Fibroblast of mammary gland (primary cell): ENCODE measurements around the gene BCL2.
A peak's percentile ranks its signal among the peaks of the same experiment; 100 is the strongest.

Experiments used
- DNase-seq: peaks from one replicate; pipeline ENCODE4 v3.0.0-alpha.2; 2010; ENCODE audit warnings: low read depth
- H3K4me3 ChIP-seq: 2 replicates; pipeline ENCODE4 v1.5.1; 2011; ENCODE audit warnings: low read depth, mild to moderate bottlenecking, low read length, moderate library complexity; ENCODE audit not compliant: control insufficient read depth
- CTCF ChIP-seq: conservative IDR thresholded peaks from 2 replicates; pipeline ENCODE4 v1.5.1; 2011; ENCODE audit warnings: low read depth, low read length, inconsistent platforms; ENCODE audit not compliant: control insufficient read depth, insufficient read depth

Gene BCL2

DNA sequence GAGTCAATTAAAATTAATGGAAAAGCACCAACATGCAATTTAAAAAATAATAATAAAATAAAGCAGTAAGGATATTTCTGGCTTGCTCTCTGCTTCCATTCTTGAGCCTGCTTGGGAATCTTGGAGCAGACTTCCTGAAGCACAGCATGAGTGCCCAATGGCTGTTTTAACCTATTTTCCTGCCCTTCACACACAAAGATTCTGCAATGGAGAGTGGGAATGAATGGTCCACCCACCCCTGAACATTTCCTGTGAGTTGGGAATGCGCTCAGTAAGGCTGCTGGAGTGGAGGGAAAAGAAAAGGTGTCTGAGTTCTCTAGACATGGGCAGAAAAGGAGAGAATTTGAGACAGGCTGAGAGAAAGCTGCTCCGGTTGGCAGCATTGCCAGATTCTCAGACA, 140.6 kb downstream of the BCL2 start:
- no peak for TF ChIP-seq CTCF
- no peak overlapping the region for H3K4me3 ChIP-seq
- DNase-seq = no peak

- DNase-seq = peak; percentile 67
- peak overlapping the region; percentile 30 for H3K4me3 ChIP-seq
- TF ChIP-seq CTCF = no peak
Observed at GRCh38 chr18:63177919-63178821, 141.4 kb downstream of the BCL2 start.

DNA sequence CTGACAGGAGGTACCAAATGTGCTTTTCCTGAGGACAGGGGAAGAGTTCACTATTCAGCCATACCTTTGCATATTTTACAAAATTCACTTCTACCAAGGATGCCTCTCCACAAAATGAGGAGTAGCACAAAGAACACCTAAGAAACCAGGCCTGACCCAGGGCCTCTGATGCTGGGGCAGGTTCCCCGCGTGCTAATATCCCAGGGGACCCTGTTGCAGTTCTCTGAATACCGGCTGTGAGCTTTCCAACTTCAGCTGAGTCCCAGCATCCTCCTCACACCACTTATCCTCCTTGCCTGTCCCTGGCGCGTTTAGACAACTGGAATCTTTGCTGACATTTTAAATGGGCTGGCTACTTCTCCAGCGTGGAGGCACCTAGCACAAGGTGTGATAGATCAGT, 142.3 kb downstream of the BCL2 start:
- TF ChIP-seq CTCF = no peak

DNA sequence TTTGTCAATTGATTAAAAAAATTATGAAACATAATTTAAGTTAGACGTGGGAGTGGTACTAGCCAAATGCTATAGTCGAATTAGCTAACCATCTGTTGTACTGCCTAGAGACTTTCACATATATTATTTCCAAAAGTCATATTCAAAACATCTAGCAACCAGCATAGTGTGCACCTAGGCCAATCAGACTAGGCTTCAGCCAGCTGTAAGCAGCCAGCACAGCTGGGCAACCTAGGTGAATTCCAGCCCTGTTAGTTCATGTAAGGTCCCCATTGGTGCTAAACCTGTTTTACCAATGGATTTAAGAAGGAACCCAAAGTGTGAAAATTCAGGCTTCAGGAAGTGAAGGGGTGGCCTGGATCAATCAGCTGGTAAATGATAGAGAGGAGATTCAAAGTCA, 144.3 kb downstream of the BCL2 start:
- no peak for DNase-seq
- H3K4me3 ChIP-seq = no peak overlapping the region
- no peak for TF ChIP-seq CTCF

More for the DNA sequence above, 142.3 kb downstream of the BCL2 start:
- H3K4me3 ChIP-seq = no peak overlapping the region
- no peak for DNase-seq

GRCh38 chr18:63173983-63174382, 145.6 kb downstream of the BCL2 start:
- no peak for TF ChIP-seq CTCF
- no peak for DNase-seq
- no peak overlapping the region for H3K4me3 ChIP-seq

DNA sequence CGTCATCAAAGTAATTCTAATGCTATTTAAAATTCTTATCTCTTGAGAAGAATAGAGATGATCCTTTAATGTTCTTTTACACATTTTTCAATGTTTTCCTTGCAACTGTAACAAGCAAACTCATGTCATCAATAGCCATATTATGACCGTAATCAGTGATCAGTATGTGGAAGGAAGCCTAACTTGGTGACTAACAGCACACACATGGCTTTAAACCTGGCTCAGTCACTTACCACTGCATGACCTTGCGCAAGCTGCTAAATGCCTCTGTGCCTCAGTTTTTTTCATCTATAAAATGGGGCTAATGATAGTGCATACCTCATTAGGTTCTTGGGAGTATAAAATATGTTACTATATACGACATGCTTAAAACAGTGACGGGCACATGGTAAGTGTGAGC, 149.7 kb downstream of the BCL2 start:
- no peak overlapping the region for H3K4me3 ChIP-seq
- DNase-seq = peak; percentile 36
- no peak for TF ChIP-seq CTCF
